Mucosa of descending colon (tissue), 3 donors: ENCODE measurements around the gene CEACAM1. TPM values are rescaled to one million over a fixed set of nuclear protein-coding genes. Genes with fewer than 3 reads are reported as not detected.
A peak's percentile ranks its signal among the peaks of the same experiment; 100 is the strongest.
"Not testable (repeated sequence)": the region's sequence is repeated elsewhere in the genome, so short reads cannot be mapped to it uniquely, and the experiment has no call there.

ENCODE experiments used
- ATAC-seq: fragments of 200-7000 bp; cut with Tn5 transposase; one replicate; pipeline ENCODE4 v1.9.1; 2020; ENCODE audit warnings: mild to moderate bottlenecking, moderate library complexity
- DNase-seq, 3 donors: peaks; one replicate each; pipeline ENCODE4 v3.0.0-alpha.2; 2020
- H3K36me3 ChIP-seq: fragments of 200-600 bp; one replicate; pipeline ENCODE4 v1.8.0; 2021; ENCODE audit warnings: low read depth, mild to moderate bottlenecking
- H3K4me1 ChIP-seq: fragments of 200-600 bp; one replicate; pipeline ENCODE4 v1.8.0; 2021; ENCODE audit warnings: low read depth, mild to moderate bottlenecking
- H3K4me3 ChIP-seq: fragments of 200-600 bp; one replicate; pipeline ENCODE4 v1.8.0; 2021; ENCODE audit warnings: mild to moderate bottlenecking
- H3K9me3 ChIP-seq: fragments of 200-600 bp; one replicate; pipeline ENCODE4 v1.8.0; 2021; ENCODE audit warnings: mild to moderate bottlenecking
- intact Hi-C, 2 donors: fragments of 100-400 bp; cut with DNase I in 1 of 2; cut with micrococcal nuclease in 1 of 2; formaldehyde crosslinking; loops; one replicate each; pipeline versions ENCODE4 v1.11.0 to v1.11.1; 2022; cut with DNase I, micrococcal nuclease
- total RNA-seq, 3 donors: library from RNA; stranded (reverse); fragmentation: NEBNext Ultra II Directional in 2 of 3; extraction: Animal tissue kit (Norgen Biotek cat#: 25700) in 2 of 3; gene quantifications; one replicate each; pipeline versions ENCODE4 v1.2.1 to v1.2.4, GENCODE V29; 2021 to 2023
- TF ChIP-seq, protein P1 (sequence below): fragments of 200-600 bp; IDR thresholded peaks from one replicate; pipeline ENCODE4 v1.8.0; 2022; ENCODE audit warnings: antibody characterized with exemption, mild to moderate bottlenecking
- donor health status: DM: no; HTN: no; CAD: no; lungs with moderate emphysema.
- donor health status: DM: no; HTN: no; CAD: no.
- donor health status: DM: no; HTN: yes; CAD: no.

CEACAM1 gene
- total RNA-seq, 3 donors from 2014 or later: 591 to 2,323 (median 1,343) TPM

- no peaks in the 10 kb centered on the region for H3K36me3 ChIP-seq
- H3K9me3 ChIP-seq: no peaks in the 10 kb centered on the region
- intact Hi-C loops: no loop called here
- no peak overlapping the region for H3K4me3 ChIP-seq
- TF ChIP-seq, protein P1, sequence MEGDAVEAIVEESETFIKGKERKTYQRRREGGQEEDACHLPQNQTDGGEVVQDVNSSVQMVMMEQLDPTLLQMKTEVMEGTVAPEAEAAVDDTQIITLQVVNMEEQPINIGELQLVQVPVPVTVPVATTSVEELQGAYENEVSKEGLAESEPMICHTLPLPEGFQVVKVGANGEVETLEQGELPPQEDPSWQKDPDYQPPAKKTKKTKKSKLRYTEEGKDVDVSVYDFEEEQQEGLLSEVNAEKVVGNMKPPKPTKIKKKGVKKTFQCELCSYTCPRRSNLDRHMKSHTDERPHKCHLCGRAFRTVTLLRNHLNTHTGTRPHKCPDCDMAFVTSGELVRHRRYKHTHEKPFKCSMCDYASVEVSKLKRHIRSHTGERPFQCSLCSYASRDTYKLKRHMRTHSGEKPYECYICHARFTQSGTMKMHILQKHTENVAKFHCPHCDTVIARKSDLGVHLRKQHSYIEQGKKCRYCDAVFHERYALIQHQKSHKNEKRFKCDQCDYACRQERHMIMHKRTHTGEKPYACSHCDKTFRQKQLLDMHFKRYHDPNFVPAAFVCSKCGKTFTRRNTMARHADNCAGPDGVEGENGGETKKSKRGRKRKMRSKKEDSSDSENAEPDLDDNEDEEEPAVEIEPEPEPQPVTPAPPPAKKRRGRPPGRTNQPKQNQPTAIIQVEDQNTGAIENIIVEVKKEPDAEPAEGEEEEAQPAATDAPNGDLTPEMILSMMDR: no peak
- peaks cover 11% of the 10 kb centered on the region for H3K4me1 ChIP-seq
- DNase-seq (no peak), ATAC-seq (peak; percentile 37)
Measured at GRCh38 chr19:42461700-42462324, 66.5 kb downstream of the CEACAM1 start.

DNA sequence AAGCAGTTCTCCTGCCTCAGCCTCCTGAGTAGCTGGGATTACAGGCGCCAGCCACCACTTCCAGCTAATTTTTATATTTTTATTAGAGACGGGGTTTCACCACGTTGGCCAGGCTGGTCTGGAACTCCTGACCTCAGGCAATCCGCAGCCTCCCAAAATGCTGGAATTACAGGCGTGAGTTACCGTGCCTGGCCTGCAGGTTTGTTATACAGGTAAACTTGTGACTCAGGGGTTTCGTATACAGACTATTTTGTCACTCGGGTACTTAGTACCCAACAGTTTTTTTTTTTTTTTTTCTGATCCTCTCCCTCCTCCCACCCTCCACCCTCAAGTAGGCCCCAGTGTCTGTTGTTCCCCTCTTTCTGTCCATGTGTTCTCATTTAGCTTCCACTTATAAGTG lies 67.0 kb downstream of the CEACAM1 start:
- DNase-seq, ATAC-seq, H3K4me3 ChIP-seq, H3K36me3 ChIP-seq, intact Hi-C loops, H3K9me3 ChIP-seq: not testable (repeated sequence)
- H3K4me1 ChIP-seq: peaks cover 12% of the 10 kb centered on the region

GRCh38 chr19:42459926-42460325 lies 68.4 kb downstream of the CEACAM1 start:
- peaks cover 12% of the 10 kb centered on the region for H3K4me1 ChIP-seq
- H3K36me3 ChIP-seq: no peaks in the 10 kb centered on the region
- H3K9me3 ChIP-seq: no peaks in the 10 kb centered on the region
- TF ChIP-seq, protein P1: no peak
- ATAC-seq: no peak
- intact Hi-C loops: no loop called here
- no peak for DNase-seq
- H3K4me3 ChIP-seq: no peak overlapping the region

Other genes with a start within 250 kb of the CEACAM1 start
- gene PRR19, start 226.3 kb downstream of the CEACAM1 start, total RNA-seq: 1 to 10 TPM in 1 of 3 donors, not detected in 2; 1.0 TPM
- 10 to 100 TPM; 15.3 to 32.6 (median 22.9) TPM for gene PAFAH1B3, start 225.9 kb downstream of the CEACAM1 start, total RNA-seq
- gene TMEM145, start 215.2 kb downstream of the CEACAM1 start, total RNA-seq: under 1 TPM in 2 of 3 donors, not detected in 1; 0.17 to 0.63 TPM
- 10 to 100 TPM; 17.6 to 27.0 (median 23.9) TPM for gene MEGF8, start 202.8 kb downstream of the CEACAM1 start, total RNA-seq
- gene CNFN, start 138.2 kb downstream of the CEACAM1 start, total RNA-seq: 1 to 10 TPM; 1.7 to 4.0 (median 3.6) TPM
- gene LIPE, start 101.1 kb downstream of the CEACAM1 start, total RNA-seq: 10 to 100 TPM in 2 of 3 donors, 1 to 10 TPM in 1; 7.9 to 11.7 (median 10.0) TPM
- not detected for gene CXCL17, start 85.5 kb downstream of the CEACAM1 start, total RNA-seq
- gene CEACAM8, start 66.4 kb upstream of the CEACAM1 start, total RNA-seq: 1 to 10 TPM in 2 of 3 donors, under 1 TPM in 1; 0.32 to 5.1 (median 1.1) TPM
- not detected for gene PSG3, start 212.0 kb upstream of the CEACAM1 start, total RNA-seq
- gene PSG8, start 237.2 kb upstream of the CEACAM1 start, total RNA-seq: not detected